Neuronal stem cell (in vitro differentiated cells): ENCODE measurements around the gene UNKL.

Experiments
- DNase-seq: peaks from one replicate; pipeline ENCODE4 v3.0.0-alpha.2; 2013; ENCODE audit warnings: low spot score
- H2AFZ ChIP-seq: one replicate; pipeline ENCODE4 v1.6.1; 2013; ENCODE audit warnings: mild to moderate bottlenecking, low read length, inconsistent platforms
- H2AK5ac ChIP-seq: 2 replicates; pipeline ENCODE4 v1.6.1; 2013; ENCODE audit warnings: low read depth, mild to moderate bottlenecking, inconsistent platforms, low read length, moderate library complexity, mixed read lengths
- H2BK120ac ChIP-seq: 2 replicates; pipeline ENCODE4 v1.6.1; 2013; ENCODE audit warnings: low read depth, mild to moderate bottlenecking, inconsistent platforms, low read length, moderate library complexity, mixed read lengths
- H2BK12ac ChIP-seq: one replicate; pipeline ENCODE4 v1.6.1; 2013; ENCODE audit warnings: low read length, inconsistent platforms
- H2BK15ac ChIP-seq: 2 replicates; pipeline ENCODE4 v1.6.1; 2013; ENCODE audit warnings: mild to moderate bottlenecking, low read length, inconsistent platforms, mixed read lengths
- H2BK5ac ChIP-seq: one replicate; pipeline ENCODE4 v1.6.1; 2013; ENCODE audit warnings: inconsistent platforms, mild to moderate bottlenecking, low read length, moderate library complexity
- H3K14ac ChIP-seq: one replicate; pipeline ENCODE4 v1.6.1; 2013; ENCODE audit warnings: low read length, inconsistent platforms
- H3K18ac ChIP-seq: 2 replicates; pipeline ENCODE4 v1.6.1; 2013; ENCODE audit warnings: low read length, inconsistent platforms
- H3K23ac ChIP-seq: 2 replicates; pipeline ENCODE4 v1.6.1; 2013; ENCODE audit warnings: low read depth, mild to moderate bottlenecking, mixed read lengths, low read length, inconsistent platforms; ENCODE audit not compliant: poor library complexity
- H3K27ac ChIP-seq: replicated peaks from 3 replicates; pipeline ENCODE4 v1.5.1; 2013; ENCODE audit warnings: low read length, inconsistent platforms
- H3K27me3 ChIP-seq, 3 experiments: 2 replicates each; pipeline ENCODE4 v1.6.1; 2013; ENCODE audit warnings: low read length in 3 of 3, mild to moderate bottlenecking in 2 of 3, inconsistent platforms in 1 of 3, low read depth in 1 of 3, mixed read lengths in 1 of 3, moderate library complexity in 1 of 3; ENCODE audit not compliant: control insufficient read depth in 3 of 3, insufficient read depth in 3 of 3
- H3K36me3 ChIP-seq, 2 donors: replicated peaks in 1 of 2; 2 replicates each; pipeline ENCODE4 v1.6.1; 2013; ENCODE audit warnings: low read length in 2 of 2; ENCODE audit not compliant: control insufficient read depth in 2 of 2, insufficient read depth in 2 of 2
- H3K4ac ChIP-seq: 2 replicates; pipeline ENCODE4 v1.6.1; 2013; ENCODE audit warnings: inconsistent platforms, mild to moderate bottlenecking, low read length, moderate library complexity
- H3K4me1 ChIP-seq, 2 donors: 1 replicate in 1 of 2; 2 replicates in 1 of 2; pipeline ENCODE4 v1.6.1; 2013; ENCODE audit warnings: low read length in 2 of 2, low read depth in 1 of 2; ENCODE audit not compliant: control insufficient read depth in 2 of 2, insufficient read depth in 1 of 2
- H3K4me2 ChIP-seq: one replicate; pipeline ENCODE4 v1.6.1; 2013; ENCODE audit warnings: mild to moderate bottlenecking, low read length, inconsistent platforms; ENCODE audit not compliant: insufficient read depth, poor library complexity, severe bottlenecking
- H3K4me3 ChIP-seq, 2 donors: 2 replicates each; pipeline ENCODE4 v1.5.1; 2013; ENCODE audit warnings: low read length in 2 of 2, mild to moderate bottlenecking in 2 of 2, inconsistent platforms in 1 of 2, moderate library complexity in 1 of 2
- H3K79me1 ChIP-seq: one replicate; pipeline ENCODE4 v1.6.1; 2013; ENCODE audit warnings: low read depth, mild to moderate bottlenecking, inconsistent platforms, low read length, moderate library complexity
- H3K9ac ChIP-seq: one replicate; pipeline ENCODE4 v1.6.1; 2013; ENCODE audit warnings: mild to moderate bottlenecking, low read depth, low read length, inconsistent platforms; ENCODE audit not compliant: poor library complexity
- H3K9me3 ChIP-seq, 2 donors: replicated peaks in 1 of 2; 2 replicates each; pipeline versions ENCODE3 to v1.6.1; 2013; ENCODE audit warnings: low read length in 2 of 2, mild to moderate bottlenecking in 2 of 2, inconsistent platforms in 1 of 2, low read depth in 1 of 2, mixed read lengths in 1 of 2, moderate library complexity in 1 of 2; ENCODE audit not compliant: control insufficient read depth in 2 of 2, insufficient read depth in 1 of 2
- H4K8ac ChIP-seq: one replicate; pipeline ENCODE4 v1.6.1; 2013; ENCODE audit warnings: low read depth, mild to moderate bottlenecking, inconsistent platforms, low read length, moderate library complexity
- H4K91ac ChIP-seq: one replicate; pipeline ENCODE4 v1.6.1; 2013; ENCODE audit warnings: low read length, low read depth, mild to moderate bottlenecking, inconsistent platforms; ENCODE audit not compliant: poor library complexity
- WGBS, 2 donors: extraction: QIAGEN DNeasy Blood & Tissue Kit; methylation state at CpG; one replicate each; pipeline ENCODE4 v1.1.7; 2013; ENCODE audit warnings: missing lambda C conversion rate in 2 of 2, mixed read lengths in 1 of 2; ENCODE audit not compliant: insufficient read length in 2 of 2, insufficient replicate concordance in 1 of 2; ENCODE audit errors: extremely low coverage in 2 of 2; 5-methylcytosine and 5-hydroxymethylcytosine counted together

Gene UNKL

DNA sequence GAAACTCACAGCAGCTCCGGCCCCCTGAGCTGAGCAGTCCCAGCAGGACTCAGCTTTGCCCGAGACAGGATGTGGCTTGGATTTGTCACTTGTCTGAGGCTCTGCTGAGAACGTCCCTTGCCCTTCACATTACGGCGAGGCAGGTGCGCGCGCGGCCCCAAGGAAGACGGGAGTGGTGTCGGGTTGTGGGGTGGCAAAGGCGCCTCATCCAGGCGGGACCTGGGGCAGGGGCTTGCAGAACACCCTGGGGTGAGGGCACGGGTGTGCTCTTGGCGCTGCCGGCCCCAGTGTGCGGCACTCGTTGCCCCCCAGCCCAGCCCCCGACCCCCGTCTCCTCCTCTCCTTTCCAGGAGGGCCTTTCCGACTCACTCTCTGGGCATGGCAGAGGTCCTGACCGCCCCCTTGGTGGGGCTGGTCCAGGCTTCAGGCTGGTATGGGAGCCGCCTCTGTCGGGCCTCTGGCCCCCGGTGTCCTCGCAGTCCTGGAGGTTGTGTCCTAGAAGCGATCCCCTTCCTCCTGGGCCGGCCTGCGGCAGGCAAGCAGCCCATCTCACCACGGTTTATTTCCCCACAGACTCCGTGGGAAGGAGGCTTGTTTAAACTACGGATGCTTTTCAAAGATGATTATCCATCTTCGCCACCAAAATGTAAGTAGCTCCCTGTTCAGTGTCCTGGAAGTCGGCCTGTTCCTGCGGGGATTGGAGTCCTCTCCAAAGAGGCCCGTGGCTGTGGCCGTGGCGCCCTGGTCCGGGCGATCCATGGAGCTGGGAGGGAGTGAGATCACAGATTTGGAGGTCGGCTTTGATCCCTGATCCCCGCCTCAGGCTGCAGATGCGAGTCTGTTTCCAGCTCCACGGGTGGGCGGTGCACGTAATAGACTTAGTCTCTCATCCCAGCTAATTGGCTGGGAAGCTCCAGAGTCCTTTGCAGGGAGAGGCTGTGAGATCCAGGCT lies 99.1 kb downstream of the UNKL start:
- Histone ChIP-seq H2BK12ac (no peak overlapping the region), H3K4me1 (peaks cover 11 to 13% of the 10 kb centered on the region in 2 donors), H4K91ac (no peak overlapping the region), H3K9ac (peak overlapping the region; percentile 12), H2BK120ac (no peak overlapping the region), H2AFZ (no peak overlapping the region), H3K36me3 (peaks cover 75 to 99% of the 10 kb centered on the region in 2 donors), H2AK5ac (no peak overlapping the region), H4K8ac (no peak overlapping the region), H3K27ac (no peak overlapping the region), H3K79me1 (peaks cover 49% of the 10 kb centered on the region), H2BK15ac (no peak overlapping the region), H3K27me3 (no peaks in the 10 kb centered on the region), H3K23ac (peak overlapping the region; percentile 55), H3K4ac (no peak overlapping the region), H3K4me2 (no peak overlapping the region), H3K9me3 (peaks cover 0 to 2% of the 10 kb centered on the region in 2 donors), H3K4me3 (no peak overlapping the region), H3K14ac (no peak overlapping the region), H3K18ac (no peak overlapping the region), H2BK5ac (peak overlapping the region; percentile 24)
- WGBS, 2 donors: no CpG with 5 or more reads among the region's 46 CpGs
- DNase-seq: no peak

DNA sequence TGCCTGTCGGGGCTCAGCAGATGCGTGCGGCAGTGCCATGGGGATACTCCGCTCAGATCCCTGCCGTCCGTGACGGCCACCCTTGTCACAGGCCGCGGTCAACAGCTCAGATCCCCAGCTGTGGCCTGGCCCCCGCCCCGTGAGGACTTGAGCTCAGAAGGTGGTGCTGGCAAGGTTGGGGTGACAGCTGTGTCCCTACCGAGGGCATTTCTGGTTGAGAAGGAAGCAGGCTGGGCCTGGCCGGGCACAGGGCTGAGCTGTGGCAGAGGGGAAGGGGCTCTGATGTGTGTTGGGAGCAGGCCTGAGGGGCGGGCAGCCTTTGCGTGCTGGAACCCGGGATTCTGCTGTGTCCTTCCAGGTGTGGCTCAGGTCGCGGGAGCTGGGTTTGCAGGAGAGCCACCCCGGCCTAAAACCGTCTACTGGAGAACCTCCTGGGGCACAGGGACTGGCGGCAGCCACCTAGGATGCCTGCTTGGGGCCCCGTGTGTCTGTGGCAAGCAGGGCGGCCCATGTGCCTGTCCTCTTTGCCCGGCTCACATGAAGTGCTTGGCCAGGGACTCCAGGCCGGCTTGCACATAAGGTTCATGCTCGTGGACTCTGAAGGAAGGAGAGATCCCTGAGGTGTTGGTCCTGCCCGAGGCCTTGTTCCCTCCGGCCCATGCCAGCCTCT lies 100.0 kb downstream of the UNKL start:
- Histone ChIP-seq H3K36me3 (peaks cover 67 to 92% of the 10 kb centered on the region in 2 donors), H2BK120ac (no peak overlapping the region), H3K27me3 (no peaks in the 10 kb centered on the region), H2BK15ac (no peak overlapping the region), H2BK5ac (peak overlapping the region; percentile 24), H2BK12ac (no peak overlapping the region), H2AFZ (no peak overlapping the region), H3K9me3 (peaks cover 0 to 2% of the 10 kb centered on the region in 2 donors), H3K27ac (no peak overlapping the region), H3K4me3 (no peak overlapping the region), H3K4ac (no peak overlapping the region), H3K79me1 (peaks cover 45% of the 10 kb centered on the region), H3K14ac (peak overlapping the region; percentile 21), H4K91ac (no peak overlapping the region), H3K9ac (no peak overlapping the region), H4K8ac (peak overlapping the region; percentile 96), H3K4me2 (no peak overlapping the region), H2AK5ac (no peak overlapping the region), H3K23ac (peak overlapping the region; percentile 55), H3K4me1 (peaks cover 11 to 13% of the 10 kb centered on the region in 2 donors), H3K18ac (no peak overlapping the region)
- DNase-seq: no peak
- no CpG with 5 or more reads among the region's 28 CpGs for WGBS, 2 donors

DNA sequence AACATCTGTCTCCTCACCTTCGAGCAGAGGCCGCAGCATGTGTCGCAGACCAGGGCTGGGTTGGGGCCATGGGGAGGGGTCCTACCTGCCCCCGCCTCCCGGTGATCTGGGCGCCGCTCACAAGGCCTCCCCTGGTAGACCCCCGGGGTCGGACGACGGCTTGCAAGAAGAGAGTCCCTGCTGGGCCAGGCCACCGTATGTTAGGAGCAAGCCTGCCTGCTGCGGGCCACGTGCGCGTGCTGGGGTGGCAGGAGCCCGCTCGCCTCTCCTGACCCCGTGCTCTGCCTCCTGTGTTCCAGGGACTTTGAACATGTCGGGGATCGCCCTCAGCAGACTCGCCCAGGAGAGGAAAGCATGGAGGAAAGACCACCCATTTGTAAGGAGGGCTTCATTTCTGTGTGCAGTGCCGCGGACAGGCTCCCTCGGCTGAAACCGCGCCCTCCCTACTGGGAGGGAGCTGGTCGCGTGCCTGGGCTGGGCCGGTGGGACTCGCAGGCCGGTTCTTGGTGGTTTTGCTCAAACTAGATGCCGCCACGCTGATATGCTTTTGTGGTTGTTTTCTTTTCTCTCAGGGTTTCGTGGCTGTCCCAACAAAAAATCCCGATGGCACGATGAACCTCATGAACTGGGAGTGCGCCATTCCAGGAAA lies 100.7 kb downstream of the UNKL start:
- Histone ChIP-seq H3K27ac (no peak overlapping the region), H3K9me3 (no peaks in the 10 kb centered on the region), H3K79me1 (peaks cover 39% of the 10 kb centered on the region), H4K91ac (no peak overlapping the region), H3K14ac (no peak overlapping the region), H3K4ac (no peak overlapping the region), H3K23ac (peak overlapping the region; percentile 55), H3K9ac (no peak overlapping the region), H3K4me2 (no peak overlapping the region), H3K18ac (no peak overlapping the region), H4K8ac (no peak overlapping the region), H2BK15ac (no peak overlapping the region), H3K27me3 (no peaks in the 10 kb centered on the region), H2AFZ (no peak overlapping the region), H2AK5ac (peak overlapping the region; percentile 46), H3K4me3 (no peak overlapping the region), H2BK5ac (no peak overlapping the region), H2BK12ac (peak overlapping the region; percentile 10), H3K36me3 (peaks cover 60 to 85% of the 10 kb centered on the region in 2 donors), H3K4me1 (peaks cover 11 to 13% of the 10 kb centered on the region in 2 donors), H2BK120ac (no peak overlapping the region)
- WGBS, 2 donors: no CpG with 5 or more reads among the region's 38 CpGs
- no peak for DNase-seq
